Ishikawa (cell line): ENCODE results near the gene FOXP4.

ENCODE experiments used
- CEBPB ChIP-seq: IDR thresholded peaks from 2 replicates; pipeline ENCODE4 v1.6.1; 2012
- CREB1 ChIP-seq: IDR thresholded peaks from 2 replicates; pipeline ENCODE4 v1.6.1; 2012; ENCODE audit warnings: low read depth
- EGR1 ChIP-seq: IDR thresholded peaks from 2 replicates; pipeline ENCODE4 v1.6.1; 2012
- EP300 ChIP-seq: IDR thresholded peaks from 2 replicates; pipeline ENCODE4 v1.6.1; 2012; ENCODE audit warnings: borderline replicate concordance
- FOXM1 ChIP-seq: IDR thresholded peaks from 2 replicates; pipeline ENCODE4 v1.6.1; 2012; ENCODE audit warnings: low read depth, borderline replicate concordance
- NFIC ChIP-seq: IDR thresholded peaks from 2 replicates; pipeline ENCODE4 v1.6.1; 2012
- RAD21 ChIP-seq: IDR thresholded peaks from 2 replicates; pipeline ENCODE4 v1.6.1; 2012; ENCODE audit warnings: low read depth
- REST ChIP-seq: IDR thresholded peaks from 2 replicates; pipeline ENCODE4 v1.6.1; 2012; ENCODE audit warnings: low read depth, mild to moderate bottlenecking
- TAF1 ChIP-seq: IDR thresholded peaks from 2 replicates; pipeline ENCODE4 v1.6.1; 2012; ENCODE audit warnings: low read depth, mild to moderate bottlenecking
- TCF12 ChIP-seq: IDR thresholded peaks from 2 replicates; pipeline ENCODE4 v1.6.1; 2012; ENCODE audit warnings: low read depth
- TEAD4 ChIP-seq: IDR thresholded peaks from 2 replicates; pipeline ENCODE4 v1.6.1; 2012
- USF1 ChIP-seq: IDR thresholded peaks from 2 replicates; pipeline ENCODE4 v1.6.1; 2012
- YY1 ChIP-seq: IDR thresholded peaks from 2 replicates; pipeline ENCODE4 v1.6.1; 2012; ENCODE audit warnings: low read depth
- ZBTB7A ChIP-seq: IDR thresholded peaks from 2 replicates; pipeline ENCODE4 v1.6.1; 2012; ENCODE audit warnings: low read depth
- TF ChIP-seq, protein P1 (sequence below): IDR thresholded peaks from 2 replicates; pipeline ENCODE4 v1.6.1; 2012

FOXP4 gene

DNA sequence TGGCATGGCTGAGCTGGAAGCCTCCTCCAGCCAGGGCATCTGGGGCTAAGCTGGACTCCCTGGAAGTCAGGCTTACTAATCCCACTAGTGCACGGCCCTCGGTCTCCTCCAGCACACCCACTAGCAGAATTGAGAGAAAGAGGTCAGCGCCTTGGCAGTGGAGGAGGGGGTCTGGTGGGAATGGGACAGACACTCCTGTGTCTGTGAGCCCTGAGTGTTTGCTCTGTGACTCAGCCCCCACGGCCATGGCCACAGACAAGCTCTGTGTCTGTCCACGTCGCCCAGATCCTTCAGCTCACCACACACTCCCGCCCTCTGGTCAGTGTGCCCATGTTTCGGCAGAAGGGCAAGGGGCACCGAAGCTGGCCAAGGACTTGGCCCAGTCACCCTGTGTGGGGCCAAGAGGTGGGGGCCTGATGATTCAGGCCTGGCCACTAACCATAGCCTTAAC is 100.9 kb downstream of the FOXP4 start:
- TF ChIP-seq CREB1, result no peak
- TF ChIP-seq REST, result no peak
- TF ChIP-seq NFIC, result no peak
- no peak for TF ChIP-seq CEBPB
- TF ChIP-seq EGR1, result no peak
- TF ChIP-seq, protein P1, sequence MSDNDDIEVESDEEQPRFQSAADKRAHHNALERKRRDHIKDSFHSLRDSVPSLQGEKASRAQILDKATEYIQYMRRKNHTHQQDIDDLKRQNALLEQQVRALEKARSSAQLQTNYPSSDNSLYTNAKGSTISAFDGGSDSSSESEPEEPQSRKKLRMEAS, result no peak
- TF ChIP-seq YY1, result no peak
- TF ChIP-seq TCF12, result no peak
- no peak for TF ChIP-seq TAF1
- TF ChIP-seq ZBTB7A, result no peak

- TF ChIP-seq NFIC (no peak), TAF1 (no peak), USF1 (no peak), EGR1 (no peak), TCF12 (no peak), FOXM1 (no peak), TEAD4 (no peak), CEBPB (no peak), RAD21 (no peak), REST (no peak), EP300 (no peak), CREB1 (no peak), ZBTB7A (no peak)
- TF ChIP-seq, protein P1, result no peak
Observed at GRCh38 chr6:41648070-41648585, 101.9 kb downstream of the FOXP4 start.

DNA sequence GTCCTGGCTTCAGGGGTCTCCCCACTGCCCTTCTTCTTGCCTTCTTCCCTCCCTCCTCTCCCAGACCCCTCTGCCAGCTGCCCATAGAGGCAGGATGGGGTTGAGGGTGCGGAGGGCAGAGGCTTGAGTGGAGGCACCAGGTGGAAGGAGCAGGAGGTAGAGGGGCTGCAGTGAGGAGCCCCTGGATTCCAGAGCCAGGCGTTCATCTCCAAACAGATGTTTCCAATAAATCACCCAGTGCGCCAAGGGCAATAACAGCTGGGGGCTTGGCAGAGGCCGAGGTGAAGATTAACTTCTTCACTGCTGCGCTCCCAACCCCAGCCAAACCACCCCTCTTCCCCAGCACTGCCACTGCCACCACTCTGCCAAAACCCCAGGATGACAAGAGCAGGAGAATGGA is 102.7 kb downstream of the FOXP4 start:
- TF ChIP-seq RAD21 (no peak), CREB1 (no peak), EGR1 (no peak), CEBPB (no peak)

DNA sequence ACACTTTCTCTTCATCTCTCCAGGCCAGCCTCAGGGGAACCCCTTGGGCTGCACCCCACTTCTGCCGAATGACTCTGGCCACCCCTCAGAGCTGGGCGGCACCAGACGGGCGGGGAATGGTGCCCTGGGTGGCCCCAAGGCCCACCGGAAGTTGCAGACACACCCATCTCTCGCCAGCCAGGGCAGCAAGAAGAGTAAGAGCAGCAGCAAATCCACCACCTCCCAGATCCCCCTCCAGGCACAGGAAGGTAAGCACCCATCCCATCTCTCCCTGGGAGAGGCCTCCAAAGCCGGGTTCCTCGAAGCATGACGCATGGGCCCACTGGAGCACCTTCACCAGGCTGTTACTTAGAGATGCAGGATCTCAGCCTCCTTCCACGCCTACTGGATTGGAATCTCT is 103.4 kb downstream of the FOXP4 start:
- TF ChIP-seq EP300, result no peak
- no peak for TF ChIP-seq CEBPB
- no peak for TF ChIP-seq TEAD4
- TF ChIP-seq, protein P1, result no peak
- TF ChIP-seq TCF12, result no peak
- TF ChIP-seq RAD21, result no peak
- no peak for TF ChIP-seq CREB1
- TF ChIP-seq NFIC, result no peak

DNA sequence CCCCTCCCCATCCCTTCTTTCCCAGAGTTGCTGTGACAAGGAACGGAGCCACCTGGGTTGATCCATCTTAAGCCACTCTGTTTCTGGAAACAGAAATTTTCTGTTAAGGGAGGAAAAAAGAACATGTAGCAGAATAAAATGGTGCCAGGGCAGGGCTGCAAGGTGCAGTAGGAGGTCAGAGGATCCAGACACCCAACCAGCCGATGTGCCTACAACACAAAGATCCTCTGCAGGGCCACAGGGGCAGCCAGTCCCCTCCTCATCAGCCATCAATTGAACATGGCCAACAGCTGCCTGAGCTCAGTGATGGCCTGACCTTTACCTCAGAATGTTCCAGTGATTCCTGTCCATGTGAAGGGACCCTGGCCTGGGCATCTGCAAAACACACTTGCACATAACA is 103.9 kb downstream of the FOXP4 start:
- TF ChIP-seq TEAD4, result no peak

DNA sequence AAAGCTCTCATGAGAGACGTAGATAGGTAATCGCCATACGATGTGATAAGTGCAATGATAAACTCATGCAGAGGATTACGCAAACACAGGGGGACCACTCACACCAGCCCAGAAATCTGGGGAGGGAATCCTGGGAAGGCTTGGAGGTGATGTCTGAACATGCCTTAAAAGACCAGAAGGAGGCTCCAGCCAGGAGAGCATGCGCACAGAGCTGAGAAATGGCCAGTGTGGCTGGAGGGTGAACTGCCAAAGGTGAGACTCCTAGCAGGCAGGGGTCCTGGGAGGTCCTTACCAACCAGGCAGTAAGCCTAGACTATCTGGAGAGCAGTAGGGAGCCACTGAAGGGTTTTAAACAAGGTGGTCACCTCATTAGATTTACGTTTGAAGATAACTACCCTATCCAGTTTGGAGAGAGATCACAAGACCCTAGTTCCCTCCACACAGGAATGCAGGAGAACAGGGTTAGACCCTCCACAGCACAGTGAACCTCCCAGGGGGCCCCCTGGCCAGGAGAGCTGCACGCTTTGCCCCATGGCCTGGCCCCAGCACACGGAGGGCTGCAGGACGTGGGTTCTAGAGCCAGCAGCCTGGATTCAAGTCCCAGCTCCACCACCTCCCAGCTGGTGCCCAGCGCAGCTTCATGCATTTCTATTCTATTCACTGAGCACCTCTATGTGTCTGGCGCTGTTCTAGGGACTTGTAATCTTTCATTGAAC is 105.2 kb downstream of the FOXP4 start:
- TF ChIP-seq ZBTB7A, result no peak
- no peak for TF ChIP-seq USF1
- no peak for TF ChIP-seq TEAD4
- no peak for TF ChIP-seq YY1
